ENCODE data around the gene SEPTIN10. TPM values are rescaled to one million over a fixed set of nuclear protein-coding genes. Genes with fewer than 3 reads are reported as not detected.
"Not testable (repeated sequence)": the region's sequence is repeated elsewhere in the genome, so short reads cannot be mapped to it uniquely, and the experiment has no call there.

Gene SEPTIN10
- total RNA-seq, 2 donors from 2014 or later: 3.9 to 6.2 TPM

DNA sequence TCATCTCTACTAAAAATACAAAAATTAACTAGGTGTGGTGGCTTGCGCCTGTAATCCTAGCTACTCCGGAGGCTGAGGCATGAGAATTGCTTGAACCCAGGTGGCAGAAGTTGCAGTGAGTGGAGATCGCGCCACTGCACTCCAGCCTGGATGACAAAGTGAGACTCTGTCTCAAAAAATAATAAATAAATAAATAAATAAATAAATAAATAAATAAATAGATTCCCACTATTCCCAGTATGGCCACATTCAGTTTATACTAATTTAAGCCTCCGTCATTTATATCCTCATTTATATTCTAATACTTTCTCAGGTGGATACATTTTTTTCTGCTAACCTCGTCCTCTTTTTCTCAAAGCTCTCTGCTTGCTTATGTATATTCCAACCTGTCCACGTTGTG, 14.6 kb upstream of the SEPTIN10 start:
- H3K27me3 Mint-ChIP-seq: peaks cover 35% of the 10 kb centered on the region
- not testable (repeated sequence) for H3K4me1 Mint-ChIP-seq; H3K36me3 Mint-ChIP-seq (ENCODE audit: low read depth); DNase-seq; H3K27ac Mint-ChIP-seq; H3K4me3 Mint-ChIP-seq; ATAC-seq; H3K9me3 ChIP-seq (ENCODE audit: control insufficient read depth, low read length, poor library complexity, severe bottlenecking)

DNA sequence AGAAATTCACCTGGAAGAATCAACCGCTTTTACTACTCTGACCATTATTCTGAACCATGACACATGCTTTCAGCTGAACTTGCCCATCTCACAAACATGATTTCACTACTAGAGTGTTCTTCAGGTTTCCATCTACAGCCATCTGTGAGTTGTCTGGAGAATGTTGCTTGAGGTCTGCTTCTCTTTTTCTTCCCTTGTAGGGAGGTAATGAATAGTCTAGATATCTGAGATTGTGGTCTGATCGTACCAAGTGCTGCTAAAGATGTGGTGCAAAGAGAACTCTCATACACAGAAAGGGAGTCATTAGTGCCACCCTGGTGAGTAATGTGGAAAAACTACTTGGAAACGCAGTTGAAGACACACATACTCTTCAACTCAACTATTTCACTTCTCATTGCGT, 10.6 kb upstream of the SEPTIN10 start:
- no peaks in the 10 kb centered on the region for H3K9me3 ChIP-seq (ENCODE audit: control insufficient read depth, low read length, poor library complexity, severe bottlenecking)
- Mint-ChIP-seq H3K4me1 (no peaks in the 10 kb centered on the region), H3K27me3 (peaks cover 39% of the 10 kb centered on the region), H3K36me3 (ENCODE audit: low read depth) (no peaks in the 10 kb centered on the region), H3K27ac (no peak overlapping the region), H3K4me3 (no peak overlapping the region)
- ATAC-seq (no peak), DNase-seq (no peak)

DNA sequence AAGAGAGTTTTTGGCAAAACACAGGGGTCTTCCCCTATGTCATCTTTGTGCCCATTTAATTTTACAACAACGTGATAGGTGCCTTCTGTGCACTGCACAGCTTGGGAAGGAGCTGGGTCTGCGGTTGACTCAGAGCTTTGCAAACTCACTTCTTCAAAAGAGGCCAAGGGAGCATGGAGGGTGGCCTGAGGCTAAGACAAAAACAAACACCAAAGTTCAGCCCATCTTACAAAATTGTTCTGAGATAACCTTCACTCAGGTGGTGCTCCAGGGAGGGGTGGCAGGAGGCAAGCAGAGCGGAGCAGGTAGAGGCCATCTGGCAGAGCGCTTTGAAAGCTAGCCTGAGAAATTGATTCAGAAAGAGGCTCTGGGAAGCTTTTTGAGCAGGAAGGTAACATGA, 10.2 kb upstream of the SEPTIN10 start:
- H3K36me3 Mint-ChIP-seq (ENCODE audit: low read depth): no peaks in the 10 kb centered on the region
- no peak overlapping the region for H3K4me3 Mint-ChIP-seq
- no peak overlapping the region for H3K27ac Mint-ChIP-seq
- H3K9me3 ChIP-seq (ENCODE audit: control insufficient read depth, low read length, poor library complexity, severe bottlenecking): no peaks in the 10 kb centered on the region
- H3K4me1 Mint-ChIP-seq: no peaks in the 10 kb centered on the region
- no peak for ATAC-seq
- no peak for DNase-seq
- H3K27me3 Mint-ChIP-seq: peaks cover 43% of the 10 kb centered on the region

DNA sequence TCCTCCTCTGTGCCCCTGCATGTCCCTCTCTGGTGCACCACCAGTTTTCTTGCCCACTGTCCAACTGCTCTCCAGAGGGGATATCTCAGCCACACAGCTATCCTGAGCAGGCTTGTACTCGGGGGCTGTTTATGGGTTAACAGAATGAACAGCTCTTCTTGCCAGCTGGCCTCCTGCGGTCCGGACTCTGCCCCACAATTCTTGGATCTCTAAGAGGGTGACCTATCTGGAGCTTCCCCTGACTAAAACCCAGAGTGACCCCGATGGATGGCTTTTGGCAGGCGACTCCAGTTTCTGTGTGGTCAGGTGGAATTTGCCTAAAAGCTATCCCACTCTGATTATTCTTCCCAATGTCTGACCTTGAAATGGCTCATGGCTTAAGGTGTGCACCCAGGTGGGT, 9.5 kb upstream of the SEPTIN10 start:
- ATAC-seq: no peak

DNA sequence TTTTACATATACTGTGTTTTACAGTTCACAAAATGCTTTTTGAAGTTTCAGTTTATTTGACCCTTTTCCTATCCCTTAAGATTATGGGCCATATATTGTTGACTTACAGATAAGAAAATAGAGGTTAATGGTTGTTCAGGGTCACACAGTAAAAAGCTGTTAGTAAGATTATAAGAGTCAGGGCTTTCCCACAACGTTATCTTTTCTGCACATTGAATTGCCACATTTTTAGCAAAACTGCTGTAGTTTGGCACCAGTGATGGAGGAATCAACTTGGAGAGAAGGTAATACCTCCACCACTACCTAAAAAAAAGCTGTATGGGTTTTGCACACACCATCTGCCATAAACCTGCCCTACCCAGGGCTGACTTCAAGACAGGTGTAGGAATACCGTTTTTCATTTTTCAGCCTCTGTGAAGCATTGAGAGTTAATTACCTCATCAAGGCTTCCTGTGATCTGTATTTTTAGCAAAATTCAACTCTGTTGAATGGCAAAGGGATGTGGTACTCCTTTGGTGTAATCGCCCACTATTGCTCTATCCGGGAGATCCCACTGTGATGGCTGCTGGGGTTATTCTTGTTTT, 5.4 kb upstream of the SEPTIN10 start:
- H3K9me3 ChIP-seq (ENCODE audit: control insufficient read depth, low read length, poor library complexity, severe bottlenecking): no peaks in the 10 kb centered on the region
- ATAC-seq (no peak), DNase-seq (no peak)
- Mint-ChIP-seq H3K27ac (no peak overlapping the region), H3K4me1 (no peaks in the 10 kb centered on the region), H3K36me3 (ENCODE audit: low read depth) (no peaks in the 10 kb centered on the region), H3K4me3 (no peak overlapping the region), H3K27me3 (peaks cover 50% of the 10 kb centered on the region)

More for the DNA sequence above, 9.5 kb upstream of the SEPTIN10 start:
- Mint-ChIP-seq H3K27me3 (peaks cover 46% of the 10 kb centered on the region), H3K4me1 (no peaks in the 10 kb centered on the region), H3K4me3 (no peak overlapping the region), H3K27ac (no peak overlapping the region), H3K36me3 (ENCODE audit: low read depth) (no peaks in the 10 kb centered on the region)
- no peak for DNase-seq
- no peaks in the 10 kb centered on the region for H3K9me3 ChIP-seq (ENCODE audit: control insufficient read depth, low read length, poor library complexity, severe bottlenecking)

DNA sequence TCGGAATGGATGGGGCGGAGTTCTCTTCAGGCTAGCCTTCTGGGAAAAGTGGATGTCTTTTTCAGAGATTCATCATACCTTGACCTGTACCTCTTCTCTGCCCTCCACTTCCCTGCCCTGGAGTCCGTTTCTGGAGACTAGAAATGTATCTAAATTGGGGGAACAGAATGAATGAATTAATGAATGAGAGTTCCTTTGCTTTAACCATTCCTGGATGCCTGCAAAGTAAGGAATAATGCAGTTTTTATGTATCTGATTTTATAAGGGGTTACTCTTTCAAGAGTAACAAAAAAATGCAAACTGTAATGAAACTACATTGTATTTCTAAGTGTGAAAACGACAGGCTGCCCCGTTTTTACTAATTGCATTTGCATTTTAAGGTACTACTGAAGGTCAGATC, 2.4 kb upstream of the SEPTIN10 start:
- Mint-ChIP-seq H3K27me3 (peaks cover 45% of the 10 kb centered on the region), H3K36me3 (ENCODE audit: low read depth) (peaks cover 2% of the 10 kb centered on the region), H3K4me1 (peaks cover 8% of the 10 kb centered on the region), H3K4me3 (peak overlapping the region; percentile 55), H3K27ac (no peak overlapping the region)
- DNase-seq (no peak), ATAC-seq (no peak)
- peaks cover 3% of the 10 kb centered on the region for H3K9me3 ChIP-seq (ENCODE audit: control insufficient read depth, low read length, poor library complexity, severe bottlenecking)

DNA sequence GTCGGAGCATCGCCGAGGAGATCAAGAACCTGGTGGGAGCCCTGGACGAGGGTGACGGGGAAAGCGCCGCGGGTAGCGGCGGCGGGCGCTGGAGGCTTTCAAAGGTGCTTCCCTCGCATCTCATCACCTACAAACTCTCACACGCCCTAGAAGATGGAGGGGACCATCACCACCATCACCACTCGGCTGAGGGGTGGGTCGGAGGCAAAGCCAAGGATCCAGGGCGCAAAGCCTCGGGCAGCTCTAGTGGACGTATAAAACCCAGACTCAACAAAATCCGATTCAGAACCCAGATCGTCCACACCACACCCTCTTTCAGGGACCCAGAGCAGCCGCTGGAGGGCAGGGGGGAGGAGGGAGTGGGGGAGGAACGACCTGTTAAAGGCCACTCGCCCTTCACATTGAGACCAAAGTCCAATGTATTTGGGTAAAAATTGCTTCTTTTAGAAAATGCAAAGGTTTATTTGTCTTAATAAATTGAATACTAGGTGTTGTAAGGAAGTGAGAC, 1.9 kb upstream of the SEPTIN10 start:
- DNase-seq: no peak
- no peak overlapping the region for H3K27ac Mint-ChIP-seq
- ATAC-seq: no peak

DNA sequence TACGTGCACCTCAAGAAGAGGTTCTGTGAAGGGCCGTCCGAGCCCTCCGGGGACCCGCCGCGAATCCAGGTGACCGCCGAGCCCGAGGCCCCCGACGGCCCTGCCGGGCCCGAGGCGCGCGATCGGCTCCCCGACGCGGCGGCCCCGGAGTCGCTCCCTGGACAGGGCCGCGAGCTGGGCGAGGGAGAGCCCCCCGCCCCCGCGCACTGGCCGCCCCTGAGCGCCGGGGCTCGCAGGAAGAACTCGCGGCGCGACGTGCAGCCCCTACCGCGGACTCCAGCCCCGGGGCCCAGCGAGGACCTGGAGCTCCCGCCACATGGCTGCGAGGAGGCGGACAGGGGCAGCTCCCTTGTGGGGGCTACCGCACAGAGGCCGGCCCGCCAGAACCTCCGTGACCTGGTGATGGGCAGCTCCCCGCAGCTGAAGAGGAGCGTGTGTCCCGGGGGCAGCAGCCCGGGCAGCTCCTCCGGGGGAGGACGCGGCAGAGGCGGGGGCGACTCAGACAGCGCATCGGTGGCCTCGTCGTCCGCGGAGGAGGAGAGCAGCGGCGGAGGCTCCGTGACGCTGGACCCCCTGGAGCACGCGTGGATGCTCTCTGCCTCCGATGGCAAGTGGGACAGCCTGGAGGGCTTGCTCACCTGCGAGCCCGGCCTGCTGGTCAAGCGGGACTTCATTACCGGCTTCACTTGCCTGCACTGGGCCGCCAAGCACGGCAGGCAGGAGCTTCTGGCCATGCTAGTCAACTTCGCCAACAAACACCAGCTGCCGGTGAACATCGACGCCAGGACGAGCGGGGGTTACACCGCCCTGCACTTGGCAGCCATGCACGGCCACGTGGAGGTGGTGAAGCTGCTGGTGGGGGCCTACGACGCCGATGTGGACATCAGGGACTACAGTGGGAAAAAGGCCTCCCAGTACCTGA, 1.2 kb upstream of the SEPTIN10 start:
- ATAC-seq: no peak
- H3K9me3 ChIP-seq (ENCODE audit: control insufficient read depth, low read length, poor library complexity, severe bottlenecking): peaks cover 3% of the 10 kb centered on the region
- Mint-ChIP-seq H3K27ac (no peak overlapping the region), H3K4me1 (peaks cover 8% of the 10 kb centered on the region), H3K27me3 (peaks cover 45% of the 10 kb centered on the region), H3K4me3 (peak overlapping the region; percentile 31), H3K36me3 (ENCODE audit: low read depth) (peaks cover 2% of the 10 kb centered on the region)
- peak in 2 of 3 donors; percentile 8 to 10 for DNase-seq

More for the DNA sequence above, 1.9 kb upstream of the SEPTIN10 start:
- peaks cover 8% of the 10 kb centered on the region for H3K4me1 Mint-ChIP-seq
- peaks cover 45% of the 10 kb centered on the region for H3K27me3 Mint-ChIP-seq
- peaks cover 3% of the 10 kb centered on the region for H3K9me3 ChIP-seq (ENCODE audit: control insufficient read depth, low read length, poor library complexity, severe bottlenecking)
- H3K36me3 Mint-ChIP-seq (ENCODE audit: low read depth): peaks cover 2% of the 10 kb centered on the region
- peak overlapping the region; percentile 60 for H3K4me3 Mint-ChIP-seq

DNA sequence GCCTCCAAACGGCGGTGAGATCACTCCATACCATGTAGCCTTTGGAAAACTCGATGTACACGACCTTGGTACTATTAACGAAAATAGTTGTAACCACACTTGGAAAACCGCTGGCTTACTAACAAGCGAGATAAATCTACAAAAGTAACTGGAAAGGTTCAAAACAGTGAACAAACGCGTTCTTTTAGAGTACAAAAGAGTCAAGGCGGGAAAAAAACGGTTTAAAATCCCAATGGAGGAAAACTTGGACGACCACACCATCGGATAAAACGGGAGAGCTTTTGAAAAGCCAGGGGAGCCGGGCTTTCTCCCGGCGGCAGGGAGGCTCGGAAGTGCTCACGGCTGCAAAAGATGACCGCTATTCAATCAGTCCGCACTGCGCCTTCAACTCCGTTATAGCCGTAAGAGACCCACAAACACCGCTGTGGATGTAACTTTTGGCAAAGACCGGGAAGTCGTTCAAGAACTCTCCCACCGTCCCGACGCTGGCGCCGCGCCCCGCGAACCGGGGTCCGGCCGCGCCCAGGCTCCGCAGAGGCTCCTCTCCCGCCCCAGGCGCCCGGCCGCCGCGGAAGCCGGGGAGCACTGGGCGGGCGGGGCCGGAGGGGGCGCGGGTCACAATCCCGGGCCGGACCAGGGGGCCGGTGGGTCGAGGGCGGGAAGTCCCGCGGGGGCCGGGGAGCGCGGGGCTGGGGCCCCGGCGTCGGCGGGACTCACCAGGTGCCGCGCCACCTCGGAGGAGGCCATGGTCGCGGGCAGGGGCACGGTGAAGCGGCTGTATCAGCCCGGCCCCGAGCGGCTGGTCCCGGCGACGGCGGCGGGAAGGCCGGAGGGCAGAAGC, 465 bp downstream of the SEPTIN10 start:
- Mint-ChIP-seq H3K4me1 (peaks cover 8% of the 10 kb centered on the region), H3K27me3 (peaks cover 48% of the 10 kb centered on the region), H3K4me3 (peak overlapping the region; percentile 89), H3K27ac (no peak overlapping the region), H3K36me3 (ENCODE audit: low read depth) (peaks cover 2% of the 10 kb centered on the region)
- peaks cover 3% of the 10 kb centered on the region for H3K9me3 ChIP-seq (ENCODE audit: control insufficient read depth, low read length, poor library complexity, severe bottlenecking)
- peak in 1 of 3 donors; percentile 11 for DNase-seq
- ATAC-seq: no peak

DNA sequence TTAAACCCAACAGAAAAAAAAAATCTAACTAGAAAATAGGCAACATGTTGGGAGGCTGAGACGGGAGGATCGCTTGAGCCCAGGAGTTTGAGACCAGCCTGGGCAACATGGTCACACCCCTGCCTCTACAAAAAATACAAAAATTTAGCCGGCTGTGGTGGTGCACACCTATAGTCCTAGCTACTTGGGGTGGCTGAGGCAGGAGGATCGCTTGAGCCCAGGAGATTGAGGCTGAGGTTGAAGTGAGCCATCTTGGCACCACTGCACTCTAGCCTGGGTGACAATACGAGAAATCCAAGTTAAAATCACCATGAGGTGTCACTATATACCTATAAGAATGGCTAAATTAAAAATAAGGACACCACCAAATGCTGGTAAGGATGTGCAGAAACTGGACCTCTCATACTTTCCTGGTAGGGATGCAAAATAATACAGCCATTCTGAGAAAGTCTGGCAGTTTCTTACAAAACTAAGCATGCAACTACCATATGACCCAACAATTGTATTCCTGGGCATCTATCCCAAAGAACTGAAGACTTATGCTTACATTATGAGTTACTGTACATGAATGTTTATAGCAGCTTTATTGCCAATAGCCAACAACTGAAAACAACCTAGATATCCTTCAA, 2.2 kb downstream of the SEPTIN10 start:
- no peak for DNase-seq
- Mint-ChIP-seq H3K27me3 (peaks cover 53% of the 10 kb centered on the region), H3K36me3 (ENCODE audit: low read depth) (peaks cover 2% of the 10 kb centered on the region), H3K27ac (no peak overlapping the region), H3K4me3 (no peak overlapping the region), H3K4me1 (peaks cover 8% of the 10 kb centered on the region)
- no peak for ATAC-seq
- peaks cover 3% of the 10 kb centered on the region for H3K9me3 ChIP-seq (ENCODE audit: control insufficient read depth, low read length, poor library complexity, severe bottlenecking)

DNA sequence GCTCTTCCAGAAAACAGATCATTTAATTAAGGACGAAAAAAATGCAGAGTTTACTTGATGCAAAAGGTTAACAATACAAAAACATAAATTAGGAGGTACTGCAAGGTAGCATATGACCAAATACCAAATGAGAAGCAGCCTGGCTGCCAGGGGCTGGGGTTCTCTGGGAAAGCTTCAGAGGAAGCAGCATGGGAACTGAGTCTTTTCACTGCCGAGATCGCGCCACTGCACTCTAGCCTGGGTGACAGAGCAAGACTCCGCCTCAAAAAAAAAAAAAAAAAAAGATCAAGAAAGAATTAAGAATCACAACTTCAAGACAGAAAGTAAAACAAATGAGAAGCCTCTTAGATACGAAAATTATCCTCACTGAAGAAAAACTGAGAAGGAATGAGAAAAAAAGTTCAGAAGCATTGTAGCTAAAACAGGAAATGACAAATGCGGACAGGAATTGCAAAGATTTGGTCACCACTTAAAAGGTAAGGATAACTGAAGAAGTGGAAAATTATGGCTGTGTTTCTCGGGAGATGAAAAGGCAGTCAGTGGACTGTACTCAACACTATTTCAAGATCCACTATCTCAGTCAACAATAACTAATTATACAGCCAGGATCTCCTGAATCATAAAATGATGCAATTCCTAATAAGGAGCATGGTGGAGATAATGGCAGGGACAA, 4.3 kb downstream of the SEPTIN10 start:
- Mint-ChIP-seq H3K4me3 (no peak overlapping the region), H3K27ac (no peak overlapping the region), H3K27me3 (peaks cover 44% of the 10 kb centered on the region), H3K36me3 (ENCODE audit: low read depth) (peaks cover 2% of the 10 kb centered on the region), H3K4me1 (peaks cover 8% of the 10 kb centered on the region)
- peaks cover 3% of the 10 kb centered on the region for H3K9me3 ChIP-seq (ENCODE audit: control insufficient read depth, low read length, poor library complexity, severe bottlenecking)
- DNase-seq (no peak), ATAC-seq (no peak)

DNA sequence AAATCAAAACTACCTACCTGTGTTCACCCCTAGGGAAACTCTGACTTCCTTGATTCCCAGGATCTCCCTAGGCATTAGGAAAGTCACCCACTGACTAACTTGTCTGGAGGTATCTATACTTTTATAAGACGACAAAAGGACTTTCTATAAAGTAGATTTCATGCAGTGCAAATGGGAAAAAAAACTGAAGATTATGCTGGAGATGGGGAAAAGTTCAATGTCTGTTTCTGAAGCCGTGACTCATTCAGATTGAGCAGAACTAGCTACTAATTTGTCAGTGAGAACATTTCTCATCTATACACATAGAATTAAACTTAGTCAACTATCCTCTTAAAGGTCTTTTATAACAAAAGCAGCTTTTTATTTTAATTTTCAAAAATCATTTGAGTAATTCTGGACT, 6.0 kb downstream of the SEPTIN10 start:
- Mint-ChIP-seq H3K36me3 (ENCODE audit: low read depth) (no peaks in the 10 kb centered on the region), H3K4me1 (peaks cover under 1% of the 10 kb centered on the region), H3K27ac (no peak overlapping the region), H3K27me3 (peaks cover 40% of the 10 kb centered on the region), H3K4me3 (no peak overlapping the region)
- ATAC-seq: no peak
- DNase-seq: no peak
- peaks cover 3% of the 10 kb centered on the region for H3K9me3 ChIP-seq (ENCODE audit: control insufficient read depth, low read length, poor library complexity, severe bottlenecking)
